CD4-positive, alpha-beta T cell treated with Interleukin-2 at 100 ng/mL for 4 hours (primary cell): ENCODE data around the gene MAPK4.
"Not testable (repeated sequence)": the region's sequence is repeated elsewhere in the genome, so short reads cannot be mapped to it uniquely, and the experiment has no call there.

Experiments used
- DNase-seq: peaks from one replicate; pipeline ENCODE4 v3.0.0-alpha.2; 2020; ENCODE audit warnings: low spot score

The MAPK4 gene

GRCh38 chr18:50687491-50687890 lies 127.6 kb downstream of the MAPK4 start:
- DNase-seq, result no peak

GRCh38 chr18:50689578-50689977 lies 129.7 kb downstream of the MAPK4 start:
- DNase-seq, result no peak

- DNase-seq, result no peak
These were observed 134.3 kb downstream of the MAPK4 start for GRCh38 chr18:50694147-50694546.

GRCh38 chr18:50695431-50696176 lies 135.7 kb downstream of the MAPK4 start:
- no peak for DNase-seq

- DNase-seq, result no peak
These were observed 136.5 kb downstream of the MAPK4 start for GRCh38 chr18:50696436-50696835.

- DNase-seq, result no peak
These were observed 137.0 kb downstream of the MAPK4 start for GRCh38 chr18:50696929-50697328.

GRCh38 chr18:50697509-50697908 lies 137.6 kb downstream of the MAPK4 start:
- no peak for DNase-seq

- no peak for DNase-seq
These were observed 140.6 kb downstream of the MAPK4 start for GRCh38 chr18:50700245-50701165.

GRCh38 chr18:50704357-50704940 lies 144.6 kb downstream of the MAPK4 start:
- no peak for DNase-seq

GRCh38 chr18:50706199-50706598 lies 146.3 kb downstream of the MAPK4 start:
- DNase-seq, result no peak

- no peak for DNase-seq
These were observed 146.8 kb downstream of the MAPK4 start for GRCh38 chr18:50706651-50707050.

GRCh38 chr18:50707297-50707696 lies 147.4 kb downstream of the MAPK4 start:
- not testable (repeated sequence) for DNase-seq

GRCh38 chr18:50707855-50708469 lies 148.1 kb downstream of the MAPK4 start:
- DNase-seq, result no peak

GRCh38 chr18:50709193-50709592 lies 149.3 kb downstream of the MAPK4 start:
- no peak for DNase-seq

- no peak for DNase-seq
These were observed 151.5 kb downstream of the MAPK4 start for GRCh38 chr18:50711386-50711785.

GRCh38 chr18:50715919-50716318 lies 156.0 kb downstream of the MAPK4 start:
- no peak for DNase-seq

- DNase-seq, result no peak
These were observed 157.0 kb downstream of the MAPK4 start for GRCh38 chr18:50716902-50717301.

- no peak for DNase-seq
These were observed 157.7 kb downstream of the MAPK4 start for GRCh38 chr18:50717563-50717962.

GRCh38 chr18:50719471-50720324 lies 159.8 kb downstream of the MAPK4 start:
- DNase-seq, result no peak

- DNase-seq, result no peak
These were observed 160.4 kb downstream of the MAPK4 start for GRCh38 chr18:50720325-50720674.

GRCh38 chr18:50721006-50721405 lies 161.1 kb downstream of the MAPK4 start:
- DNase-seq, result no peak
